ENCODE measurements around the gene CDC42BPB.

Gene CDC42BPB

DNA sequence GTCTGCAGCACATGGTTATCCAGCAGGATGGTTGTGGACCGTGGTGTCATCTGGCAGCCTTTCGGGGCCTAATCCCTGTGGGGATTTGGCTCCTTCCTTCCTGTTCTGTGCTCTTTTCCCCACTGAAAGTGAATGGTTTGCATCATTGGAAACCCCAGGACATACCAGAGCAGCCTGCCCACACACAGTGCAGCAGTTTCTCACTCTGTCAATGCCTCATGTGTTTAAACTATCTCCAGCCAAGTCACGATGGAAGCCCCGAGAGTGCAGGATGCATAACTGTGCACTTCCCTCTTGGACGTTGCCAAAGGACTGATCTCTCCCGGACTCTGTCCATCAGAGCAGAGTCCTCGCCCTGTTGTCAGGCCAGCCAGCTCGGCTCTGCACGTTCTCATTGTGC is 163.9 kb downstream of the CDC42BPB start:
- no peak for DNase-seq

DNA sequence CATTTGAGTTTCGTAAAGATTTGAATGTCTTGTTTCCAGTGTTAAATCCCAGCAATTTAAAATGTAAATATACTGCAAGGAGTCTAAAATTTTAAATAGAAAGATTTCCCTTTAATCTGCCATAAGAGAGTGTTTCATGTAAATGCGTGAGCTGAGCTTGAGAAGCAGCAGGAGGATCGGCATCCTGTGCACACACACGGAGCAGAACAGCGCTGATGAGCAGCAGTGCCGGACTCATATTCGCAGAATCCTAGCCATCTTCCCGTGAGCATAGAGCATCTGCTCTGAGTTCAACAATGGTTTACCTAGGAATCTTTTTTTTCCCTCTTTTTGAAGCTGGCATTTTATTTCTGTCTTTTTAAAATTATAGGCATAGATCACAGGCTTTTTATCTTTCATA is 164.7 kb downstream of the CDC42BPB start:
- DNase-seq: no peak

DNA sequence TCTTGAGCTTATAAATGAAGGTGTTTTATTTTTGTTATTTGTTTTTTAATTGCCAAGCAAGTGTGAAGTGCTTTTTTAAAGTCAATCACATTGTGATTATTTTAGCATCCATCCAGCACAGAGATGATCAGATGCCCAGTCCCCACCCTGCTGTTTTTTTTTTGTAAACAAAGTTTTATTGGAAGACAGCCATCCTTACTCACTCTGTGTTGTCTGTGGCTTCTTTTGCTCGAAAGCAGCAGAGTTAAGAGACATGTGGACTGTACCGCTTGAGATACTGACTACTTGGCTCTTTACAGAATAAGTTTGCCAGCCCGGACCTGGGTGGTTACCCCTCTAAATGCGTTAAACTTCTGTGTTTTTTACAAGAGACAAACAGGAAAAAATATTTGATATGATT is 165.8 kb downstream of the CDC42BPB start:
- DNase-seq: no peak

DNA sequence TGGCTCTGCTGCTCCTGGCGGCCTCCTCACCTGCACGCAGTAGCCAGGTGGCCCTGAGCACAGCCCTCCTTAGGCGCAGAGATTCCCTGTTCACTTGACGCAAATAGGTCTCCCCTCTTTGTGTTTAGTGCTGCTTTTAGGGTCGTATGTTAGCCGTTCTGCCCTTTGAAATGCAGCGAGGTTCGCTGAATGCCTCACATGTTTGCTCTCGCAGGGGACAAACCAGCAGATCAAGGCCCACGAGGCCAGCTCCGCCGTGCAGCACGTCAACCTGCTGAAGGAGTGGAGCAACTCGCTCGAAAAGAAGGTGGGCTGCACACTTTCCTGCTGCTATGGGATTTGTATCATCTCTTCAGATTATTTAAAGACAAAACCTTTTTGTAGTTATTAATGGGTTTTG is 166.2 kb downstream of the CDC42BPB start:
- DNase-seq: no peak

DNA sequence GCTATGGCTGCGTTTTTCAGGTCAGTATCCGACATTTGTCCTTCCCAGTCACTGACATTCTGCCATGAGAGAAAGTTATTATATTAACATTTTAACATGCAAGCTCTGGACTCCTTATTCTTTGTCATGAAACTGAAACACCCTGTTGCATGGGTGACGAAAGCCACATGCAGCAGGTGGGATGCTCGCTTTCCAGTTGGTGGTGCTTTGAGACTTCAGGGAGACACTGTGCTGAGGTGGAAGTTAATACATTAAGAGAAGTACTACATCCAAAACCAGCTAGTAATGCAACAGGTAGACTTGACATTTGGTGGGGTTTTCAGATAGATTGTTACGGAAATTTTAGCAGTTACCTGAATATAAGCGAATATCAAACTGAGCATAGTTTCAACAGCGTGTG is 167.7 kb downstream of the CDC42BPB start:
- no peak for DNase-seq

DNA sequence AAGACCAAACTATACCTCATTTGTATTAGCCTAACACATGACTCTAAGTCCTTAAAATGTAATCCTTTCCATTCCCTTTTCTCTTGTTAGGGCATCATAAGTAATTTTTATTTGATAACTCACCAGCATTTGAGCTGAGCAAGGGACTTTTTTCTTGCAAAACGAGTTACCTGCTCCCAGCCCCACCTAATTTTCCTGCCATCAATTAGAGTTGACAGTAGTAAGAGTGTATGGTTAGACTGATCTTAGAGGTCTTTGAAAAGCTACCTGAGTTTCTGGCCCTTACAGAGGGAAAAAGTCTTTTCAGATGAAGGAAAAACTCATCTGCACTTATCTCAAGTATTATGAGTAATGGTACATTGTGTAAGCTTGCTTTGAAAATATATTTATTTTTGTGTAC is 168.6 kb downstream of the CDC42BPB start:
- DNase-seq: no peak

DNA sequence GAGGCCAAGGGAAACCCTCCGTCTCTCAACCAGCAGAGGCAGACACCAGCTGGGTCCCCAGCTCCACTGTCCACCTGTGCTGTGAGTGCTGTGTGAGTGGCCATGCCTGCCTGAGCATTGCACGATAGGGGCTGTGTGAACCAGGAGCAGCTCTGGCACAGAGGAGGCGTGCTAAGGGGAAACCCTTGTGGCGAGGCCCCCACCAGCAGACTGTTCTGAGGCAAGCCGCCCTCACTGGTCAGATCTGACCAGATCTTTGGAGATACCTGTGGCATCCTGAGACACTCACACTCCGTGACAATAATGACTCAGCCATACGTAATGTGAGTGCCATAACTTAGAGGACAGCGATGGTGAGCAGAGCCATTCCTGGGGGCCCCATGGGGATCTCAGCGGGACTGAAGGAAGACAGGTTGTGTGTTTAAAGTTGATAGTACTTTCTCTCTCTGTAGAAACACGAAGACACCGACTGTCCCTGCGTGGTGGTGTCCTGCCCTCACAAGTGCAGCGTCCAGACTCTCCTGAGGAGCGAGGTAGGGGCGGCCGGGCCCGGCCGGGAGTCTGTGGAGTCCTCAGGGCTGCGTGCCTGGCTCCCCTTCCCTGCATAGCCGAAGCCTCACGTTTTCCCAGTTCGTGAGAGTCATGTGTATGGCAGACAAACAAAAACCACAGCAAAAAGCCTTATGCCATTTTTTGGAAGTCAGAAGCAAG is 171.5 kb downstream of the CDC42BPB start:
- DNase-seq: no peak

DNA sequence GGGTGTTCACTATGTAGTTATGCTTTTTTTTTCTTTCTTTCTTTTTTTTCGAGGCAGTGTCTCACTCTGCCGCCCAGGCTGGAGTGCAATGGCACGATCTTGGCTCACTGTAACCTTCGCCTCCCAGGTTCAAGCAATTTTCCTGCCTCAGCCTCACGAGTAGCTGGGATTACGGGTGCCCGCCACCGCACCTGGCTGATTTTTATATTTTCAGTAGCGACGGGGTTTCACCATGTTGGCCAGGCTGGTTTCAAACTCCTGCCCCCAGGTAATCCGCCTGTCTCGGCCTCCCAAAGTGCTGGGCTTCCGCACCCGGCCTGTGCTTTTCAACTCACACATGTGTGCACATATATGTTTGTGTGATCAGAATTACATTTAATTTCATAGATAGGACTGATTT is 173.8 kb downstream of the CDC42BPB start:
- DNase-seq: no peak

DNA sequence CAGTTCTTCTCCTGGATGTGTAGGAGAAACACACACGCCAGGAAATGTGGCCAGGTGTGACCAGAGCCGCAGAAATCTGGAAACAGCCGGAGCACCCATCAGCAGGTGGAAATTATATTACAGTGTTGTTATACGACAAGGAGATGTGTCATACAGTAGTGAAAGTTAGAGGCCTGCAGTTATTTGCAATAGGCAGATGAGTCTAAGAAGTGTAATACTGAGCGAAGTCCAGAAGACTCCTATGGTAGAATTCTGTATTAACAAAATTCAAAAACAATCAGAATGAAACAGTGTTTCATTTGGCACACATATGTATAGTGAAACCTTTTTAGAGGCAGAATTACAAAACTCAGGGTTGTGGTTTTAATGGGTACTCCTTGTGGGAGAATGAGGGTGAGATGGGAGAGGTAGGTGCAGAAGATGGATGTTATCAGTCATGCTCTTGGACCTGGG is 174.2 kb downstream of the CDC42BPB start:
- DNase-seq: no peak
